Mammary epithelial cell (primary cell): Measurements from ENCODE around the gene PEX19.

Source experiments
- CTCF ChIP-seq, 2 donors: IDR thresholded peaks in 1 of 2; conservative IDR thresholded peaks in 1 of 2; 2 replicates each; pipeline ENCODE4 v1.5.1; 2011 to 2012; ENCODE audit warnings: inconsistent platforms in 2 of 2, low read length in 2 of 2, mild to moderate bottlenecking in 2 of 2, control low read depth in 1 of 2, low read depth in 1 of 2; ENCODE audit not compliant: insufficient read depth in 1 of 2; ENCODE audit errors: extremely low read depth in 1 of 2
- EZH2 ChIP-seq: IDR thresholded peaks from 2 replicates; pipeline ENCODE4 v1.6.1; 2012; ENCODE audit warnings: low read length, inconsistent platforms, borderline replicate concordance

- no peak for TF ChIP-seq CTCF (conservative IDR thresholded peaks at IDR 0.05 in 1 of 2, IDR thresholded peaks at IDR 0.05 in 1 of 2; ENCODE audit: extremely low read depth in 1 of 2, insufficient read depth in 1 of 2, low read depth in 1 of 2, low read length in 2 of 2)
- TF ChIP-seq EZH2, result no peak
Observed at GRCh38 chr1:160309571-160309970, 24.6 kb upstream of the PEX19 start.
